Upper lobe of right lung (tissue), 1 donor: ENCODE data around the gene PPME1. TPM values are rescaled to one million over a fixed set of nuclear protein-coding genes. Genes with fewer than 3 reads are reported as not detected.

Experiments used
- ATAC-seq: fragments of 200-7000 bp; cut with Tn5 transposase; one replicate; pipeline ENCODE4 v1.9.1; 2020; ENCODE audit warnings: mild to moderate bottlenecking, moderate library complexity
- DNase-seq: peaks from one replicate; pipeline ENCODE4 v3.0.0-alpha.2; 2020
- H3K27ac ChIP-seq: fragments of 200-600 bp; one replicate; pipeline ENCODE4 v1.8.0; 2022
- H3K27me3 ChIP-seq: fragments of 200-600 bp; one replicate; pipeline ENCODE4 v1.8.0; 2022; ENCODE audit warnings: mild to moderate bottlenecking
- H3K36me3 ChIP-seq: fragments of 200-600 bp; one replicate; pipeline ENCODE4 v1.8.0; 2022
- H3K4me1 ChIP-seq: fragments of 200-600 bp; one replicate; pipeline ENCODE4 v1.8.0; 2022
- H3K4me3 ChIP-seq: fragments of 200-600 bp; one replicate; pipeline ENCODE4 v1.8.0; 2022; ENCODE audit warnings: mild to moderate bottlenecking
- H3K9me3 ChIP-seq: fragments of 200-600 bp; one replicate; pipeline ENCODE4 v1.8.0; 2022
- CTCF ChIP-seq: fragments of 200-600 bp; IDR thresholded peaks from one replicate; pipeline ENCODE4 v1.8.0; 2022; ENCODE audit warnings: antibody characterized with exemption
- intact Hi-C: fragments of 100-400 bp; cut with DNase I; formaldehyde crosslinking; loops from one replicate; pipeline ENCODE4 v1.11.0; 2022
- total RNA-seq: library from RNA; stranded (reverse); fragmentation: NEBNext Ultra II Directional; extraction: Animal tissue kit (Norgen Biotek cat#: 25700); gene quantifications from one replicate; pipeline ENCODE4 v1.2.1, GENCODE V29; 2021
- donor health status: DM: no; HTN: yes; CAD: no; lungs with severe emphysema.

Gene PPME1
- total RNA-seq, 1 donor from 2014 or later: 32.0 TPM

GRCh38 chr11:74299015-74299414 lies 127.9 kb downstream of the PPME1 start:
- Histone ChIP-seq H3K27me3 (no peaks in the 10 kb centered on the region), H3K9me3 (no peaks in the 10 kb centered on the region), H3K4me1 (no peaks in the 10 kb centered on the region), H3K4me3 (no peak overlapping the region), H3K36me3 (no peaks in the 10 kb centered on the region), H3K27ac (no peak overlapping the region)
- no peak for ATAC-seq
- TF ChIP-seq CTCF: no peak
- intact Hi-C loops: no loop called here
- no peak for DNase-seq

Other genes with a start within 250 kb of the PPME1 start
- not detected for gene DNAJB13, start 220.3 kb upstream of the PPME1 start, total RNA-seq
- 56.3 TPM for gene UCP2, start 188.4 kb upstream of the PPME1 start, total RNA-seq
- gene UCP3, start 162.2 kb upstream of the PPME1 start, total RNA-seq: 2.6 TPM
- gene C2CD3, start 287 bp upstream of the PPME1 start, total RNA-seq: 26.8 TPM
- gene P4HA3, start 140.4 kb downstream of the PPME1 start, total RNA-seq: 0.96 TPM
- 5.1 TPM for gene PGM2L1, start 227.1 kb downstream of the PPME1 start, total RNA-seq